ENCODE results near the gene KCNQ2. TPM values are rescaled to one million over a fixed set of nuclear protein-coding genes. Genes with fewer than 3 reads are reported as not detected.

KCNQ2 gene
- polyA plus RNA-seq, 3 donors = not detected

DNA sequence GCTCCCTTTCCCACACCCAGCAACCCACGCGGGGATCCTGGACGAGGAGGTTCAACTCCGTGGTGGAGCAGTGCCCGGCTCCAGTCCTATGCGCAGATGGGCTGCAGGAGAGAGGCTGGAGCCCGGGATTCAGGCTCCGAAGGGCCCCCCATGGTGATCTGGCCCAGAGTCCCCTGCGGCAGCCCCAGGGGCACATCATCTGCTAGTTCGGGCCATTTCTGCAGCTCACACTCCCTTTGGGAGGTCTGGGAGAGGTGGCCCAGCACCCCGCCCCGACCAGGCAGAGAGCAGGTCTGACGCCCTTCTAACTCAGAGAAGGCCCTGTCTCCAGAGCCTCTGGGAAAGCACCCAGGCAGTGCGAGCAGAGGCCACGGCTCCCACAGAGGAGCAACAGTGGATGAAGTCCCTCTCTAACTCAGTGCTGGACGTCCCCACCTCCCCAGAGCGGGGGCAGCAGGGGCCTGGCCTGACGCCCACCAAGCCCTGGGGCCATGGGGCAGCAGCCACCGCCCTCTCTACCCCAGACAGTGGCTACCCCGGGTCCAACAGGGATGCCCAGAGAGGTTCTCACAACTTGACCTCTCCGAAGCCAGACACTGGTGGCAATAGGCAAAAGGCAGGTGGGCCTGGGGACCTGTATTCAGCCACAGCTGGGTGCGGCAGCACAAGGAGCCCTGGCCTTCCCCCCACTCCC, 3.3 kb downstream of the KCNQ2 start:
- DNase-seq = no peak
- Mint-ChIP-seq H3K4me3 (no peak overlapping the region), H3K27ac (no peak overlapping the region), H3K9me3 (peaks cover 0 to 4% (median 0%) of the 10 kb centered on the region in 7 donors), H3K27me3 (ENCODE audit: low read depth in 3 of 3) (peaks cover 21 to 51% (median 39%) of the 10 kb centered on the region in 3 donors), H3K36me3 (no peaks in the 10 kb centered on the region), H3K4me1 (no peaks in the 10 kb centered on the region)
- WGBS (ENCODE audit: insufficient coverage) = 87% methylated on average over 20 of the region's 22 CpGs
- Histone ChIP-seq H2AFZ (ENCODE audit: insufficient read depth, low read depth, low read length, poor library complexity, severe bottlenecking) (no peak overlapping the region), H3K4me1 (ENCODE audit: control insufficient read depth in 1 of 2, insufficient read depth in 2 of 2, low read length in 2 of 2) (no peaks in the 10 kb centered on the region), H3K36me3 (replicated peaks in 1 of 2; ENCODE audit: control insufficient read depth in 1 of 2, insufficient read depth in 2 of 2, low read length in 2 of 2) (no peaks in the 10 kb centered on the region), H3K79me2 (ENCODE audit: insufficient read depth, low read length) (no peaks in the 10 kb centered on the region), H4K20me1 (ENCODE audit: insufficient read depth, low read length) (no peaks in the 10 kb centered on the region), H3K27ac (ENCODE audit: low read depth in 1 of 2, low read length in 2 of 2) (no peak overlapping the region), H3K4me2 (replicated peaks; ENCODE audit: extremely low read depth, low read length, poor library complexity, severe bottlenecking) (no peak overlapping the region), H3K27me3 (ENCODE audit: control insufficient read depth in 2 of 2, insufficient read depth in 2 of 2, low read length in 2 of 2) (peaks cover 5 to 30% of the 10 kb centered on the region in 2 donors), H3K9me3 (replicated peaks in 1 of 2; ENCODE audit: control insufficient read depth in 1 of 2, insufficient read depth in 1 of 2, low read length in 2 of 2) (no peaks in the 10 kb centered on the region), H3K4me3 (replicated peaks in 1 of 3; ENCODE audit: low read depth in 2 of 3, low read length in 3 of 3) (no peak overlapping the region), H3K9ac (ENCODE audit: insufficient read depth, low read length, poor library complexity, severe bottlenecking) (no peak overlapping the region)
- no peak for TF ChIP-seq CTCF (IDR thresholded peaks at IDR 0.05)
- intact Hi-C loops (cut with micrococcal nuclease) = no loop called here

DNA sequence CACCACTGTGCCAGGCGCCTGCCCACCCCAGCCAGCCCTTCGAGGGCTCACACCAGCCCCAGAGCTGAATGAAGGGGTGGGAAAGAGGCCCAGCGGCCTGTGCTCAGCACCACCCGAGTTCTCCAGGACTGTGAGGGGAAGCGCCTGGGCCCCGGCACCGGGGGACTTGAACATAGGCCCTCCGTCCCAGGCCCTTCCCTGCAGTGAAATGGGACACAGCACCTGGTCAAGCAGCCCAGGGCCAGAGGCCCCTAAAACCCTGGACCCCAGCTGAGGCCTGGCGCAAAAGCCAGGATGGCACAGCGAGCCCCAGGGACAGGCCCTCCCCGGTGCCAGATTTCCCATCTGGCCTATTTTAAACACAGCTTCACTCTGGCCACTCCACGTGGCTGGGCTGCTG, 4.0 kb downstream of the KCNQ2 start:
- Histone ChIP-seq H3K4me3 (replicated peaks in 1 of 3; ENCODE audit: low read depth in 2 of 3, low read length in 3 of 3) (no peak overlapping the region), H3K27me3 (ENCODE audit: control insufficient read depth in 2 of 2, insufficient read depth in 2 of 2, low read length in 2 of 2) (peaks cover 5 to 23% of the 10 kb centered on the region in 2 donors), H3K4me1 (ENCODE audit: control insufficient read depth in 1 of 2, insufficient read depth in 2 of 2, low read length in 2 of 2) (no peaks in the 10 kb centered on the region), H3K4me2 (replicated peaks; ENCODE audit: extremely low read depth, low read length, poor library complexity, severe bottlenecking) (no peak overlapping the region), H3K9ac (ENCODE audit: insufficient read depth, low read length, poor library complexity, severe bottlenecking) (no peak overlapping the region), H3K36me3 (replicated peaks in 1 of 2; ENCODE audit: control insufficient read depth in 1 of 2, insufficient read depth in 2 of 2, low read length in 2 of 2) (no peaks in the 10 kb centered on the region), H3K79me2 (ENCODE audit: insufficient read depth, low read length) (no peaks in the 10 kb centered on the region), H2AFZ (ENCODE audit: insufficient read depth, low read depth, low read length, poor library complexity, severe bottlenecking) (no peak overlapping the region), H3K9me3 (replicated peaks in 1 of 2; ENCODE audit: control insufficient read depth in 1 of 2, insufficient read depth in 1 of 2, low read length in 2 of 2) (no peaks in the 10 kb centered on the region), H4K20me1 (ENCODE audit: insufficient read depth, low read length) (no peaks in the 10 kb centered on the region), H3K27ac (ENCODE audit: low read depth in 1 of 2, low read length in 2 of 2) (no peak overlapping the region)
- Mint-ChIP-seq H3K4me3 (no peak overlapping the region), H3K36me3 (no peaks in the 10 kb centered on the region), H3K27ac (no peak overlapping the region), H3K9me3 (peaks cover 0 to 4% (median 0%) of the 10 kb centered on the region in 7 donors), H3K27me3 (ENCODE audit: low read depth in 3 of 3) (peaks cover 15 to 46% (median 32%) of the 10 kb centered on the region in 3 donors), H3K4me1 (no peaks in the 10 kb centered on the region)
- 87% methylated on average over 11 of the region's 12 CpGs for WGBS (ENCODE audit: insufficient coverage)
- no peak for DNase-seq
- intact Hi-C loops (cut with micrococcal nuclease) = no loop called here
- TF ChIP-seq CTCF (IDR thresholded peaks at IDR 0.05) = no peak
